GM12878 (cell line): Measurements from ENCODE around the gene SLC2A4RG. TPM values are rescaled to one million over a fixed set of nuclear protein-coding genes. Genes with fewer than 3 reads are reported as not detected.

Experiments
- CHD4 ChIP-seq: fragments of 200-600 bp; sonication (generic); IDR thresholded peaks from 2 replicates; pipeline ENCODE4 v1.6.1; 2016; ENCODE audit warnings: mild to moderate bottlenecking
- EGR1 ChIP-seq, 2 experiments: IDR thresholded peaks; 1 replicate in 1 of 2; 2 replicates in 1 of 2; pipeline ENCODE4 v1.6.1; 2011 to 2012; ENCODE audit warnings: low read depth in 2 of 2, low read length in 2 of 2, borderline replicate concordance in 1 of 2, mild to moderate bottlenecking in 1 of 2, moderate library complexity in 1 of 2
- EZH2 ChIP-seq: IDR thresholded peaks from 2 replicates; pipeline ENCODE4 v1.6.1; 2012; ENCODE audit warnings: low read depth, mild to moderate bottlenecking, control low read depth, inconsistent platforms, low read length, borderline replicate concordance; ENCODE audit not compliant: control insufficient read depth
- MYB ChIP-seq: fragments of 150-350 bp; IDR thresholded peaks from 2 replicates; pipeline ENCODE4 v1.6.1; 2014; ENCODE audit warnings: mild to moderate bottlenecking, low read depth, low read length, borderline replicate concordance
- NFYB ChIP-seq: IDR thresholded peaks from 2 replicates; pipeline ENCODE4 v1.6.1; 2011; ENCODE audit warnings: low read depth, mild to moderate bottlenecking, low read length, improper control_type of control experiment, moderate library complexity; ENCODE audit not compliant: insufficient read depth
- NRF1 ChIP-seq: conservative IDR thresholded peaks from 2 replicates; pipeline ENCODE4 v1.6.1; 2011; ENCODE audit warnings: mild to moderate bottlenecking, low read depth, low read length, improper control_type of control experiment
- POLR2AphosphoS5 ChIP-seq: IDR thresholded peaks from 2 replicates; pipeline ENCODE4 v1.6.1; 2011; ENCODE audit warnings: mild to moderate bottlenecking, low read length, inconsistent platforms
- RELA ChIP-seq: fragments of 450-650 bp; IDR thresholded peaks from 2 replicates; pipeline ENCODE4 v1.8.0; 2014; ENCODE audit warnings: borderline replicate concordance; ENCODE audit not compliant: partially characterized antibody
- SMC3 ChIP-seq: IDR thresholded peaks from 2 replicates; pipeline ENCODE4 v1.6.1; 2011; ENCODE audit warnings: low read length, improper control_type of control experiment, borderline replicate concordance
- TARDBP ChIP-seq: IDR thresholded peaks from 2 replicates; pipeline ENCODE4 v1.6.1; 2016; ENCODE audit warnings: borderline replicate concordance
- TCF3 ChIP-seq: IDR thresholded peaks from 2 replicates; pipeline ENCODE4 v1.6.1; 2012; ENCODE audit warnings: low read depth, mild to moderate bottlenecking, low read length, borderline replicate concordance; ENCODE audit not compliant: insufficient read depth
- ZBED1 ChIP-seq: IDR thresholded peaks from 2 replicates; pipeline ENCODE4 v1.6.1; 2016; ENCODE audit warnings: borderline replicate concordance
- ZNF24 ChIP-seq: fragments of 450-650 bp; IDR thresholded peaks from 2 replicates; pipeline ENCODE4 v1.6.1; 2017; ENCODE audit warnings: antibody characterized with exemption, mild to moderate bottlenecking
- ZNF274 ChIP-seq: IDR thresholded peaks from one replicate; pipeline ENCODE4 v1.8.0; 2011; ENCODE audit not compliant: insufficient read length, insufficient read depth
- ZSCAN29 ChIP-seq: fragments of 450-650 bp; IDR thresholded peaks from 2 replicates; pipeline ENCODE4 v1.6.1; 2017; ENCODE audit warnings: mild to moderate bottlenecking, moderate library complexity
- polyA plus RNA-seq, 11 experiments: library from polyadenylated mRNA; depleted of rRNA in 4 of 11; unstranded in 6 of 11; stranded (reverse) in 5 of 11; fragments of >200 nt; fragmentation: Nextera tagmentation in 4 of 11; fragmentation: Illumina TruSeq in 1 of 11; extraction: Ambion mirVana in 4 of 11; extraction: Trizol in 1 of 11; gene quantifications; 1 replicate in 1 of 11; 2 replicates in 10 of 11; pipeline versions ENCODE4 v1.2.1 to v1.2.3, GENCODE V29; 2011 to 2016; ENCODE audit warnings: inconsistent platforms in 2 of 11, missing spikeins in 2 of 11, low read depth in 1 of 11
- total RNA-seq, 4 experiments: library from RNA; depleted of rRNA in 3 of 4; stranded (reverse); fragments of >200 nt in 3 of 4; fragmentation: Illumina TruSeq in 1 of 4; extraction: Trizol in 1 of 4; gene quantifications; 2 replicates each; pipeline versions ENCODE4 v1.2.1 to v1.2.3, GENCODE V29; 2013 to 2021
- TF ChIP-seq, protein P1 (sequence below): IDR thresholded peaks from 2 replicates; pipeline ENCODE4 v1.6.1; 2012; ENCODE audit warnings: improper control_type of control experiment, low read depth, low read length; ENCODE audit not compliant: insufficient replicate concordance
- TF ChIP-seq, protein P2 (sequence below): fragments of 450-650 bp; IDR thresholded peaks from 2 replicates; pipeline ENCODE4 v1.6.1; 2016; ENCODE audit warnings: mild to moderate bottlenecking
- TF ChIP-seq, protein P3 (sequence below): fragments of 450-650 bp; IDR thresholded peaks from 2 replicates; pipeline ENCODE4 v1.6.1; 2017; ENCODE audit warnings: antibody characterized with exemption, mild to moderate bottlenecking, moderate library complexity

SLC2A4RG gene
- total and polyA plus RNA-seq, 10 of the 15 experiments (the other 5 are each of a cell fraction or from before 2014, with no cell fraction given) = 0.34 to 65.9 (median 13.3) TPM

DNA sequence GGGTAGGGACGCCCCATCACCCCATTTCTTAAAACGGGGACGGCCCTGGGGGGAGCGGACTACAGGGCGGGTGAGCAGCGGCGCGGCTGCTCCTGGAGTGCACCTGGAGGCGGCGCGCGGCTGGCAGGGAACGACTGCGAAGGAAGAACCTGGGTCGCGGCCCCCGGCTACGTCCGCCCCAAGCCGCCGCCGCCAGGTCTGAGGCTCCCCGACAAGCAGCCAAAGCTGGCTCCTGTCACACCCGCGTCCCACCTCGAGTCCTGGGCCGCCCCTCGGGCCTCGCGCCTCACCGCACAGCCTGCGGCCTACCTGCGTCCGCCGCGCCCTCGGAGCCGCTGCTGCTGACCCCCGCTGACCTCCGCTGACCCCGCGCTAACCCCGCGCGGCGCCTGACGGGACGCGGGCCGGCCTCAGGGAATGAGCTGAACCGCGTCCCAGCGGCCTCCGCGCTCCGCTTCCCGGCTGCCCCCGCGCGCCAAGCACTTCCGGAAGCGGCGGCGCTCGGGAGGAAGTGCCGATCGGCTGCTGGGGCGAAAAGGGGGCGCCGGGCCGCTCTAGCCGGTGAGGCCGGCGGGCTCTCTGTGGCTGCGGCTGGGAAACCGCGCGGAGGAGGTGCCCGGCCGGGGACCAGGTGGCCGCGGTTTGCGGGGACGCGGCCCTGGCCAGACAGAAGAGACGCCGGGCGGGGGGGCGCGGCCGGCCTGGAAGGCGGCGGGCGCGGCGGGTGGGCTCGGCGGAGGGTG is 31.8 kb upstream of the SLC2A4RG start, which contains the start of the genes ARFRP1 and ZGPAT (continued):
- TF ChIP-seq CHD4 (no peak), EGR1 (IDR thresholded peaks at IDR 0.05; ENCODE audit: borderline replicate concordance in 1 of 2, low read depth in 2 of 2, low read length in 2 of 2) (peak; percentile 42 to 51), ZNF24 (no peak), TCF3 (peak; percentile 38; the same call in 1 of the 2 replicates), NFYB (no peak), RELA (peak; percentile 29), EZH2 (no peak), POLR2AphosphoS5 (no peak; the same call in 1 of the 2 replicates), MYB (no peak), ZBED1 (no peak), NRF1 (no peak), TARDBP (no peak), ZNF274 (no peak), ZSCAN29 (0 out of 2 replicates have a peak, but pooled peaks have one; percentile 19), SMC3 (no peak)
- TF ChIP-seq, protein P1, sequence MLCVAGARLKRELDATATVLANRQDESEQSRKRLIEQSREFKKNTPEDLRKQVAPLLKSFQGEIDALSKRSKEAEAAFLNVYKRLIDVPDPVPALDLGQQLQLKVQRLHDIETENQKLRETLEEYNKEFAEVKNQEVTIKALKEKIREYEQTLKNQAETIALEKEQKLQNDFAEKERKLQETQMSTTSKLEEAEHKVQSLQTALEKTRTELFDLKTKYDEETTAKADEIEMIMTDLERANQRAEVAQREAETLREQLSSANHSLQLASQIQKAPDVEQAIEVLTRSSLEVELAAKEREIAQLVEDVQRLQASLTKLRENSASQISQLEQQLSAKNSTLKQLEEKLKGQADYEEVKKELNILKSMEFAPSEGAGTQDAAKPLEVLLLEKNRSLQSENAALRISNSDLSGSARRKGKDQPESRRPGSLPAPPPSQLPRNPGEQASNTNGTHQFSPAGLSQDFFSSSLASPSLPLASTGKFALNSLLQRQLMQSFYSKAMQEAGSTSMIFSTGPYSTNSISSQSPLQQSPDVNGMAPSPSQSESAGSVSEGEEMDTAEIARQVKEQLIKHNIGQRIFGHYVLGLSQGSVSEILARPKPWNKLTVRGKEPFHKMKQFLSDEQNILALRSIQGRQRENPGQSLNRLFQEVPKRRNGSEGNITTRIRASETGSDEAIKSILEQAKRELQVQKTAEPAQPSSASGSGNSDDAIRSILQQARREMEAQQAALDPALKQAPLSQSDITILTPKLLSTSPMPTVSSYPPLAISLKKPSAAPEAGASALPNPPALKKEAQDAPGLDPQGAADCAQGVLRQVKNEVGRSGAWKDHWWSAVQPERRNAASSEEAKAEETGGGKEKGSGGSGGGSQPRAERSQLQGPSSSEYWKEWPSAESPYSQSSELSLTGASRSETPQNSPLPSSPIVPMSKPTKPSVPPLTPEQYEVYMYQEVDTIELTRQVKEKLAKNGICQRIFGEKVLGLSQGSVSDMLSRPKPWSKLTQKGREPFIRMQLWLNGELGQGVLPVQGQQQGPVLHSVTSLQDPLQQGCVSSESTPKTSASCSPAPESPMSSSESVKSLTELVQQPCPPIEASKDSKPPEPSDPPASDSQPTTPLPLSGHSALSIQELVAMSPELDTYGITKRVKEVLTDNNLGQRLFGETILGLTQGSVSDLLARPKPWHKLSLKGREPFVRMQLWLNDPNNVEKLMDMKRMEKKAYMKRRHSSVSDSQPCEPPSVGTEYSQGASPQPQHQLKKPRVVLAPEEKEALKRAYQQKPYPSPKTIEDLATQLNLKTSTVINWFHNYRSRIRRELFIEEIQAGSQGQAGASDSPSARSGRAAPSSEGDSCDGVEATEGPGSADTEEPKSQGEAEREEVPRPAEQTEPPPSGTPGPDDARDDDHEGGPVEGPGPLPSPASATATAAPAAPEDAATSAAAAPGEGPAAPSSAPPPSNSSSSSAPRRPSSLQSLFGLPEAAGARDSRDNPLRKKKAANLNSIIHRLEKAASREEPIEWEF = no peak
- TF ChIP-seq, protein P2, sequence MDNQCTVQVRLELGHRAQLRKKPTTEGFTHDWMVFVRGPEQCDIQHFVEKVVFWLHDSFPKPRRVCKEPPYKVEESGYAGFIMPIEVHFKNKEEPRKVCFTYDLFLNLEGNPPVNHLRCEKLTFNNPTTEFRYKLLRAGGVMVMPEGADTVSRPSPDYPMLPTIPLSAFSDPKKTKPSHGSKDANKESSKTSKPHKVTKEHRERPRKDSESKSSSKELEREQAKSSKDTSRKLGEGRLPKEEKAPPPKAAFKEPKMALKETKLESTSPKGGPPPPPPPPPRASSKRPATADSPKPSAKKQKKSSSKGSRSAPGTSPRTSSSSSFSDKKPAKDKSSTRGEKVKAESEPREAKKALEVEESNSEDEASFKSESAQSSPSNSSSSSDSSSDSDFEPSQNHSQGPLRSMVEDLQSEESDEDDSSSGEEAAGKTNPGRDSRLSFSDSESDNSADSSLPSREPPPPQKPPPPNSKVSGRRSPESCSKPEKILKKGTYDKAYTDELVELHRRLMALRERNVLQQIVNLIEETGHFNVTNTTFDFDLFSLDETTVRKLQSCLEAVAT = no peak
- TF ChIP-seq, protein P3, sequence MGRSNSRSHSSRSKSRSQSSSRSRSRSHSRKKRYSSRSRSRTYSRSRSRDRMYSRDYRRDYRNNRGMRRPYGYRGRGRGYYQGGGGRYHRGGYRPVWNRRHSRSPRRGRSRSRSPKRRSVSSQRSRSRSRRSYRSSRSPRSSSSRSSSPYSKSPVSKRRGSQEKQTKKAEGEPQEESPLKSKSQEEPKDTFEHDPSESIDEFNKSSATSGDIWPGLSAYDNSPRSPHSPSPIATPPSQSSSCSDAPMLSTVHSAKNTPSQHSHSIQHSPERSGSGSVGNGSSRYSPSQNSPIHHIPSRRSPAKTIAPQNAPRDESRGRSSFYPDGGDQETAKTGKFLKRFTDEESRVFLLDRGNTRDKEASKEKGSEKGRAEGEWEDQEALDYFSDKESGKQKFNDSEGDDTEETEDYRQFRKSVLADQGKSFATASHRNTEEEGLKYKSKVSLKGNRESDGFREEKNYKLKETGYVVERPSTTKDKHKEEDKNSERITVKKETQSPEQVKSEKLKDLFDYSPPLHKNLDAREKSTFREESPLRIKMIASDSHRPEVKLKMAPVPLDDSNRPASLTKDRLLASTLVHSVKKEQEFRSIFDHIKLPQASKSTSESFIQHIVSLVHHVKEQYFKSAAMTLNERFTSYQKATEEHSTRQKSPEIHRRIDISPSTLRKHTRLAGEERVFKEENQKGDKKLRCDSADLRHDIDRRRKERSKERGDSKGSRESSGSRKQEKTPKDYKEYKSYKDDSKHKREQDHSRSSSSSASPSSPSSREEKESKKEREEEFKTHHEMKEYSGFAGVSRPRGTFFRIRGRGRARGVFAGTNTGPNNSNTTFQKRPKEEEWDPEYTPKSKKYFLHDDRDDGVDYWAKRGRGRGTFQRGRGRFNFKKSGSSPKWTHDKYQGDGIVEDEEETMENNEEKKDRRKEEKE = no peak
